Measurements from ENCODE around the gene SF3B6. TPM values are rescaled to one million over a fixed set of nuclear protein-coding genes. Genes with fewer than 3 reads are reported as not detected.

Gene SF3B6
- total RNA-seq, 1 experiment from 2014 or later = 132 TPM

GRCh38 chr2:24087032-24087431 is 10.9 kb upstream of the SF3B6 start:
- Mint-ChIP-seq H3K4me1 (peaks cover 14 to 19% of the 10 kb centered on the region in 2 experiments), H3K4me3 (no peak overlapping the region), H3K36me3 (ENCODE audit: insufficient read depth in 1 of 3, low read depth in 3 of 3) (peaks cover 6 to 11% (median 7%) of the 10 kb centered on the region in 3 experiments; a peak in 6 of 7 replicates), H3K9me3 (no peaks in the 10 kb centered on the region), H3K27me3 (ENCODE audit: low read depth) (no peaks in the 10 kb centered on the region), H3K27ac (no peak overlapping the region)
- Histone ChIP-seq H3K9ac (ENCODE audit: extremely low read depth, insufficient read length, low read length) (no peak overlapping the region), H3K4me2 (ENCODE audit: insufficient read depth, insufficient read length, low read length) (no peak overlapping the region), H3K56ac (ENCODE audit: insufficient read length, low read depth, low read length) (no peak overlapping the region), H2BK20ac (ENCODE audit: low read depth, low read length, poor library complexity, severe bottlenecking) (no peak overlapping the region), H2BK120ac (ENCODE audit: low read depth, low read length, poor library complexity, severe bottlenecking) (no peak overlapping the region), H3K23ac (ENCODE audit: insufficient read length, low read depth, low read length) (no peak overlapping the region), H2AFZ (ENCODE audit: low read length) (no peak overlapping the region), H3T11ph (ENCODE audit: low read length) (no peak overlapping the region), H3K79me2 (ENCODE audit: insufficient read depth, low read length) (no peaks in the 10 kb centered on the region), H3K14ac (ENCODE audit: insufficient read depth, low read length) (no peak overlapping the region), H4K8ac (replicated peaks; ENCODE audit: insufficient read length, low read depth, low read length) (no peak overlapping the region), H4K20me1 (ENCODE audit: control insufficient read depth, insufficient read depth, insufficient read length) (peaks cover 2% of the 10 kb centered on the region), H3K18ac (ENCODE audit: insufficient read length, low read depth, low read length) (no peak overlapping the region), H2BK5ac (ENCODE audit: insufficient read length, low read length) (no peak overlapping the region), H3K4me1 (ENCODE audit: insufficient read depth, low read length) (peaks cover 2% of the 10 kb centered on the region; the same call in 1 of the 2 replicates), H3K23me2 (ENCODE audit: insufficient read length, low read depth, low read length, poor library complexity, severe bottlenecking) (peaks cover 15% of the 10 kb centered on the region), H2BK15ac (ENCODE audit: low read depth, low read length) (no peak overlapping the region), H3K79me1 (ENCODE audit: insufficient read depth, low read depth, low read length, poor library complexity, severe bottlenecking) (no peaks in the 10 kb centered on the region), H3K4ac (ENCODE audit: low read depth, low read length) (no peak overlapping the region), H4K5ac (ENCODE audit: insufficient read length, low read depth, low read length) (no peak overlapping the region), H2BK12ac (ENCODE audit: insufficient read length, low read depth, low read length) (no peak overlapping the region), H3K9me3 (ENCODE audit: control insufficient read depth, low read depth, low read length) (no peaks in the 10 kb centered on the region), H3K27ac (ENCODE audit: insufficient read length, low read depth, low read length) (no peak overlapping the region), H3K27me3 (ENCODE audit: insufficient read depth, low read length) (no peaks in the 10 kb centered on the region), H2AK5ac (ENCODE audit: insufficient read length, low read length) (no peak overlapping the region), H4K91ac (ENCODE audit: insufficient read length, low read depth, low read length) (no peak overlapping the region)
- no peak for DNase-seq
- WGBS (ENCODE audit: extremely low coverage, insufficient read length, low lambda C conversion rate) = no CpG with 5 or more reads among the region's 3 CpGs
- no peak for TF ChIP-seq CTCF (conservative IDR thresholded peaks at IDR 0.05)
